Keratinocyte (primary cell): ENCODE measurements around the gene CDH7.

ENCODE experiments used
- CTCF ChIP-seq, 3 experiments: IDR thresholded peaks in 1 of 3; conservative IDR thresholded peaks in 1 of 3; optimal IDR thresholded peaks in 1 of 3; 2 replicates in 2 of 3; 3 replicates in 1 of 3; pipeline versions ENCODE3 to v1.5.1; 2011; ENCODE audit warnings: low read length in 3 of 3, mild to moderate bottlenecking in 3 of 3, moderate library complexity in 2 of 3, control low read depth in 1 of 3, inconsistent platforms in 1 of 3; ENCODE audit not compliant: insufficient read depth in 2 of 3; ENCODE audit errors: extremely low read depth in 1 of 3
- EZH2 ChIP-seq: IDR thresholded peaks from one replicate; pipeline ENCODE4 v1.6.1; 2012; ENCODE audit warnings: inconsistent platforms, mild to moderate bottlenecking, low read length, moderate library complexity

DNA sequence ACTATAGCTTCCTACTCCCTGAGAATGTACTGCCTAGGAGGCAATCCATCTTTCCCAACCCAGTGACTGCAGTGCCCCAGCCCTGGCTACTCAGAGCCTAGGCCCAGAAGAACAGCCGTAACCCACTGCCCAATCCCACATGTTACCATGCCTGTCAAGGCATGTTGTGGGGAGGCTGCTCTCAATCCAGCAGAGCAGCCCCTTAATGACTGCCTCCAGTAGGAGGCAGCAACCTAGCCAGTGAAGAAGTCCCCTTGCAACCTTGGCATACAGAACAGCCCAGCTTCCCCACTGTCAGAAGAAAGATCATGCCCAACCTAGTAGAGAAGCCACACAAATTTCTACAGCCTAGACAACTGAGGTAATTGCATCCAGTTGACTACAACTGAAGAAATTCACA, 44.2 kb upstream of the CDH7 start:
- TF ChIP-seq CTCF (optimal IDR thresholded peaks at IDR 0.05 in 1 of 3, IDR thresholded peaks at IDR 0.05 in 1 of 3, conservative IDR thresholded peaks at IDR 0.05 in 1 of 3; ENCODE audit: extremely low read depth in 1 of 3, insufficient read depth in 2 of 3, low read length in 3 of 3), result no peak
- TF ChIP-seq EZH2, result no peak
